Stomach (tissue), 8 donors: Measurements from ENCODE around the gene LOC128125822.
A peak's percentile ranks its signal among the peaks of the same experiment; 100 is the strongest.

Source experiments
- DNase-seq, 2 donors: peaks; one replicate each; pipeline versions ENCODE4 v3.0.0 to v3.0.0-alpha.2; 2013 to 2019
- H3K27ac ChIP-seq, 5 donors: fragments of 200-600 bp in 4 of 5; sonication (generic) in 4 of 5; one replicate each; pipeline ENCODE4 v1.5.1; 2013 to 2019; ENCODE audit warnings: mild to moderate bottlenecking in 1 of 5, moderate library complexity in 1 of 5
- H3K27me3 ChIP-seq, 3 donors: fragments of 200-600 bp; sonication (generic); one replicate each; pipeline ENCODE4 v1.5.1; 2017 to 2019; ENCODE audit warnings: mixed run types in 1 of 3
- H3K36me3 ChIP-seq, 4 donors: fragments of 200-600 bp; sonication (generic); 1 replicate in 3 of 4; 2 replicates in 1 of 4; pipeline ENCODE4 v1.5.1; 2016 to 2019
- H3K4me1 ChIP-seq, 4 donors: fragments of 200-600 bp; sonication (generic); one replicate each; pipeline ENCODE4 v1.5.1; 2016 to 2019
- H3K4me3 ChIP-seq, 4 donors: fragments of 200-600 bp; sonication (generic) in 3 of 4; one replicate each; pipeline ENCODE4 v1.5.1; 2016 to 2019; ENCODE audit warnings: mild to moderate bottlenecking in 1 of 4
- H3K9me3 ChIP-seq, 4 donors: fragments of 200-600 bp; sonication (generic); one replicate each; pipeline ENCODE4 v1.5.1; 2016 to 2019
- EP300 ChIP-seq: sonication (generic); formaldehyde crosslinking; IDR thresholded peaks from one replicate; pipeline ENCODE4 v1.6.1; 2017; ENCODE audit warnings: antibody characterized with exemption
- POLR2A ChIP-seq, 4 donors: fragments of 450-650 bp; IDR thresholded peaks; one replicate each; pipeline ENCODE4 v1.6.1; 2016; ENCODE audit warnings: antibody characterized with exemption in 4 of 4, control low read depth in 2 of 4, mild to moderate bottlenecking in 1 of 4, moderate library complexity in 1 of 4
- POLR2AphosphoS5 ChIP-seq, 3 donors: sonication (generic); formaldehyde crosslinking; IDR thresholded peaks; one replicate each; pipeline ENCODE4 v1.6.1; 2016; ENCODE audit warnings: antibody characterized with exemption in 3 of 3
- WGBS, 5 donors: extraction: QIAGEN DNeasy Blood & Tissue Kit in 3 of 5; methylation state at CpG; one replicate each; pipeline versions ENCODE4 v1.1.5 to v1.1.7; 2013 to 2018; 5-methylcytosine and 5-hydroxymethylcytosine counted together
- intact Hi-C: fragments of 100-400 bp; cut with DNase I; formaldehyde crosslinking; loops from one replicate; pipeline ENCODE4 v1.15.1; 2023; ENCODE audit warnings: low total_unique reads
- TF ChIP-seq, protein P1 (sequence below), 7 experiments: fragments of 450-650 bp in 4 of 7; fragments of 200-600 bp in 3 of 7; sonication (generic) in 3 of 7; IDR thresholded peaks; one replicate each; pipeline ENCODE4 v1.5.1; 2016 to 2019; ENCODE audit warnings: antibody characterized with exemption in 7 of 7, control low read depth in 2 of 7, mild to moderate bottlenecking in 1 of 7
- donor health status: healthy with polysubstance abuse.
- donor health status: Bipolar disorder and iron deficiency.
- donor health status: healthy.

LOC128125822 gene

DNA sequence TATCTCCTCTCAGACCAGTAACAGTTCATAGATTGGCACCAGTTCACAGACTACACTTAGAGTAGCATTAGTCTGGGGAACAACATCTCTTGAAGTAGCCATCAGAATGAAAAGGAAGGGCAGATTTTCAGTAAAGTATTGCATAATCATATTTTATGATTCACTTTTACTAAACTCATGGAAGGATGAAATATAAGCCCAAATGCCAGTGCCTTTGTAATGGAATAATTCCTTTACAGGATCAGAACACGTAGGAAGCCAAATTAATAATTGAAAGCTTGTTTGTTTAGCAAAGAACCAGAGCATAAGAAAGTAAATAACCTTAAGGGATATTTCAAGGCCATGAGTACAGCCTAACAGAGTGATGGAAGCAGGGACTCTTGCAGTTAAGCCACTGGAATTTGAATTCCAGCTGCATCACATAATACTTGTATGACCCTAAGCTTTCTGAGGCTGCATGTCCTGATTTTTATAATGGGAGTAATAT is 11.4 kb upstream of the LOC128125822 start:
- intact Hi-C loops: no loop called here
- Histone ChIP-seq H3K27ac (peak overlapping the region in 4 of 5 donors; percentile 57 to 80 (median 67)), H3K4me3 (no peak overlapping the region), H3K9me3 (no peaks in the 10 kb centered on the region), H3K36me3 (no peaks in the 10 kb centered on the region), H3K4me1 (peaks cover 1 to 32% (median 18%) of the 10 kb centered on the region in 4 donors), H3K27me3 (no peaks in the 10 kb centered on the region)
- peak in 1 of 2 donors; percentile 32 for DNase-seq
- WGBS, 5 donors: 17 to 34% (median 22%) methylated on average over 1 of the region's 1 CpG
- peak in 2 of 3 donors; percentile 2 to 8 for TF ChIP-seq POLR2AphosphoS5 (IDR thresholded peaks at IDR 0.05)
- TF ChIP-seq, protein P1, sequence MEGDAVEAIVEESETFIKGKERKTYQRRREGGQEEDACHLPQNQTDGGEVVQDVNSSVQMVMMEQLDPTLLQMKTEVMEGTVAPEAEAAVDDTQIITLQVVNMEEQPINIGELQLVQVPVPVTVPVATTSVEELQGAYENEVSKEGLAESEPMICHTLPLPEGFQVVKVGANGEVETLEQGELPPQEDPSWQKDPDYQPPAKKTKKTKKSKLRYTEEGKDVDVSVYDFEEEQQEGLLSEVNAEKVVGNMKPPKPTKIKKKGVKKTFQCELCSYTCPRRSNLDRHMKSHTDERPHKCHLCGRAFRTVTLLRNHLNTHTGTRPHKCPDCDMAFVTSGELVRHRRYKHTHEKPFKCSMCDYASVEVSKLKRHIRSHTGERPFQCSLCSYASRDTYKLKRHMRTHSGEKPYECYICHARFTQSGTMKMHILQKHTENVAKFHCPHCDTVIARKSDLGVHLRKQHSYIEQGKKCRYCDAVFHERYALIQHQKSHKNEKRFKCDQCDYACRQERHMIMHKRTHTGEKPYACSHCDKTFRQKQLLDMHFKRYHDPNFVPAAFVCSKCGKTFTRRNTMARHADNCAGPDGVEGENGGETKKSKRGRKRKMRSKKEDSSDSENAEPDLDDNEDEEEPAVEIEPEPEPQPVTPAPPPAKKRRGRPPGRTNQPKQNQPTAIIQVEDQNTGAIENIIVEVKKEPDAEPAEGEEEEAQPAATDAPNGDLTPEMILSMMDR (IDR thresholded peaks at IDR 0.05): no peak

DNA sequence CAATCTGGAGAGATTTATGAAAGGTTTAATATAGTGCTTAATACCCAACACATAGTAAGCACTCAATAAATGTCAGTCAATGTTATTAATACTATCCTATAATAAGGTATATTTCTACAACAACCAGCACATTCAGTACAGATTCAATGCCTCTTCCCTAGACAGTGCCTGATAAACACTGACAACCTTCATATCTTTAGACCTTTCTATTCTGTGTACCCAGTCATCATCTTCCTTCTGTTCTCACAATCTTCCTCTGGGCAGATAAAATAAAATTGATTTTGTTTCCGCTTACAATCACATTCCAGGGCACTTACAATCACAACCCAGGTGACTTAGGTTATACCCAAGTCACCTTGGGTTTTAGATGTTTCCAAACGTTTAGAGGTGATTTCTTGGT is 11.0 kb upstream of the LOC128125822 start:
- Histone ChIP-seq H3K9me3 (no peaks in the 10 kb centered on the region), H3K4me1 (peaks cover 6 to 37% (median 23%) of the 10 kb centered on the region in 4 donors), H3K4me3 (no peak overlapping the region), H3K36me3 (no peaks in the 10 kb centered on the region), H3K27me3 (no peaks in the 10 kb centered on the region), H3K27ac (peak overlapping the region in 4 of 5 donors; percentile 57 to 80 (median 67))
- 24 to 62% (median 41%) methylated on average over 2 of the region's 2 CpGs for WGBS, 5 donors
- intact Hi-C loops: no loop called here
- no peak for DNase-seq
- TF ChIP-seq POLR2A (IDR thresholded peaks at IDR 0.05): no peak
- no peak for TF ChIP-seq EP300
- no peak for TF ChIP-seq POLR2AphosphoS5 (IDR thresholded peaks at IDR 0.05)
- TF ChIP-seq, protein P1 (IDR thresholded peaks at IDR 0.05): no peak

DNA sequence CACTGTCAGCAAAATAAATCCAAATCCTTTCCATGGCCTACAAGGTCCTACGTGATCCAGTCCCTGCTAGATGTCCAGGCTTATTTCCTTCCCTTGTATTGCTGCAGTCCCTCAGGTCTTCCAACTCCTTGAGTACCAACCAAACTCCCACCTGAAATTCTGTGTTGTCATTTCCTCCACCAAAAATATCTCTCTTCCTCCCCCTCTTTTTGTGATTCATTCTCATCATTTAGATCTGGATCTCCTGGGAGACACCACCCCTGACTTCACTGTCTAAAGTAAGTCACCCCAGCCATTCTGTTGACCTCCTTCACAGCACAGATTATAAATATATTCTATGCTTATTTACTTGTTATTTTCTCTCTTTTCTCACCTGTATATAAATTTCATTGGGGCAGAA is 9.0 kb upstream of the LOC128125822 start:
- TF ChIP-seq EP300 (no peak), POLR2A (IDR thresholded peaks at IDR 0.05) (no peak), POLR2AphosphoS5 (IDR thresholded peaks at IDR 0.05) (no peak)
- TF ChIP-seq, protein P1 (IDR thresholded peaks at IDR 0.05): no peak
- Histone ChIP-seq H3K27ac (no peak overlapping the region), H3K36me3 (no peaks in the 10 kb centered on the region), H3K9me3 (no peaks in the 10 kb centered on the region), H3K4me3 (no peak overlapping the region), H3K27me3 (no peaks in the 10 kb centered on the region), H3K4me1 (peaks cover 10 to 49% (median 31%) of the 10 kb centered on the region in 4 donors)
- no peak for DNase-seq
- intact Hi-C loops: no loop called here
- 78 to 100% (median 96%) methylated on average over 1 of the region's 1 CpG for WGBS, 5 donors

DNA sequence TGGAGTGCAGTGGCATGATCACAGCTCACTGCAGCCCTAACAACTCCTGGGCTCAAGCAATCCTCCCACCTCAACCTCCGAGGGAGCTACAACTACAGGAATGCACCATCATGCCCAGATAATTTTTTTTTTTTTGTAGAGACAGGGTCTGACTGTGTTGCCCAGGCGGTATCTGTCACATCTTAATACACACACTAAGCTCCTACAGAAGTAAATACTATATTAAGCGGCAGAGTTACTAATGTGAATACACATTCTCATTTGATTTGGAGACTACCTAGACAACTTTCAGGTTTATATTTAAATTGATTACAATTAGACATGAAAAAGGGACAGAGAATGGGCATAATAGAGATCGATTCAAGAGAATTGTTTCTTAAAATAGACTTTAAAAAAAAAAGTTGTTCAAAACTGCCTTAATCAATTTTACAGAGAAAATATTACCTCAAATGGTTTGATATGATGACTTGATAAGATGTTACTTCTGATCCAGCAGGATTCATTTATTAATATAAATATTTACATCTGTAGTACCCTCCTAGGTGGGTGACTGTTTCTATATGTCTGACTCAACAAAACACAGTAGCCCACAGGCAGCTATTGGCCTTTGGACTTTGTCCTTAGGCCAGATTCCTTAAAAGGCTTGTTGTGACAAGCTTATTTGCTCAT is 7.1 kb upstream of the LOC128125822 start:
- 41 to 68% (median 53%) methylated on average over 4 of the region's 4 CpGs for WGBS, 5 donors
- no peaks in the 10 kb centered on the region for H3K9me3 ChIP-seq
- no peaks in the 10 kb centered on the region for H3K36me3 ChIP-seq
- TF ChIP-seq, protein P1 (IDR thresholded peaks at IDR 0.05): no peak
- DNase-seq: peak in 1 of 2 donors; percentile 64
- intact Hi-C loops: no loop called here
- H3K27ac ChIP-seq: peak overlapping the region in 4 of 5 donors; percentile 13 to 100 (median 46)
- H3K4me3 ChIP-seq: no peak overlapping the region
- H3K4me1 ChIP-seq: peaks cover 17 to 59% (median 33%) of the 10 kb centered on the region in 4 donors
- H3K27me3 ChIP-seq: no peaks in the 10 kb centered on the region
